ENCODE results near the gene PHF12.

The PHF12 gene

GRCh38 chr17:28857905-28858800 is 93.2 kb downstream of the PHF12 start:
- DNase-seq (ENCODE audit: low read depth) = no peak

- DNase-seq (ENCODE audit: low read depth) = no peak
Observed at GRCh38 chr17:28856028-28856574, 95.2 kb downstream of the PHF12 start.

GRCh38 chr17:28855336-28855679 is 96.0 kb downstream of the PHF12 start:
- DNase-seq (ENCODE audit: low read depth) = no peak
